ENCODE results near the gene PCBP2.
A peak's percentile ranks its signal among the peaks of the same experiment; 100 is the strongest.

The PCBP2 gene

GRCh38 chr12:53493610-53494391 lies 41.9 kb downstream of the PCBP2 start:
- no peak for DNase-seq (ENCODE audit: low read depth in 2 of 2)

GRCh38 chr12:53495903-53496751 lies 44.2 kb downstream of the PCBP2 start:
- no peak for DNase-seq (ENCODE audit: low read depth in 2 of 2)

- DNase-seq (ENCODE audit: low read depth in 2 of 2): no peak
Measured at GRCh38 chr12:53496752-53497032, 44.8 kb downstream of the PCBP2 start.

GRCh38 chr12:53497461-53497860 lies 45.6 kb downstream of the PCBP2 start:
- DNase-seq (ENCODE audit: low read depth in 2 of 2): no peak

GRCh38 chr12:53498235-53498630 lies 46.3 kb downstream of the PCBP2 start:
- DNase-seq (ENCODE audit: low read depth in 2 of 2): no peak

GRCh38 chr12:53499266-53500141 lies 47.6 kb downstream of the PCBP2 start, which contains the start of gene MAP3K12:
Gene MAP3K12, minus strand, starts transcription at chr12:53499458. Its CDS starts 12,067 bp downstream, at chr12:53487391.
- peak; percentile 21 to 26 for DNase-seq (ENCODE audit: low read depth in 2 of 2)

GRCh38 chr12:53500142-53500775 lies 48.4 kb downstream of the PCBP2 start:
- no peak for DNase-seq (ENCODE audit: low read depth in 2 of 2)

GRCh38 chr12:53500776-53501614 lies 49.1 kb downstream of the PCBP2 start, which contains the start of gene TARBP2:
Gene TARBP2, plus strand, starts transcription at chr12:53501283. Its CDS starts 126 bp downstream, at chr12:53501409.
- peak; percentile 96 for DNase-seq (ENCODE audit: low read depth in 2 of 2)

GRCh38 chr12:53501615-53502181 lies 49.8 kb downstream of the PCBP2 start:
- DNase-seq (ENCODE audit: low read depth in 2 of 2): no peak

GRCh38 chr12:53502331-53502730 lies 50.4 kb downstream of the PCBP2 start:
- DNase-seq (ENCODE audit: low read depth in 2 of 2): no peak

GRCh38 chr12:53502983-53503728 lies 51.3 kb downstream of the PCBP2 start:
- DNase-seq (ENCODE audit: low read depth in 2 of 2): no peak

GRCh38 chr12:53504004-53504920 lies 52.4 kb downstream of the PCBP2 start:
- DNase-seq (ENCODE audit: low read depth in 2 of 2): no peak

GRCh38 chr12:53505086-53505485 lies 53.2 kb downstream of the PCBP2 start:
- DNase-seq (ENCODE audit: low read depth in 2 of 2): no peak

GRCh38 chr12:53505555-53506449 lies 53.9 kb downstream of the PCBP2 start:
- DNase-seq (ENCODE audit: low read depth in 2 of 2): no peak

- no peak for DNase-seq (ENCODE audit: low read depth in 2 of 2)
Measured at GRCh38 chr12:53506450-53506785, 54.5 kb downstream of the PCBP2 start.

- DNase-seq (ENCODE audit: low read depth in 2 of 2): no peak
Measured at GRCh38 chr12:53506881-53507602, 55.1 kb downstream of the PCBP2 start, which contains the start of gene NPFF. Gene NPFF, minus strand, starts transcription at chr12:53507484. Its CDS starts 10 bp downstream, at chr12:53507474.

- no peak for DNase-seq (ENCODE audit: low read depth in 2 of 2)
Measured at GRCh38 chr12:53507603-53507885, 55.6 kb downstream of the PCBP2 start.

Measured in activated CD8-positive, alpha-beta memory T cell treated with anti-CD3 and anti-CD28 coated beads for 4 hours (primary cell).